CD14-positive monocyte (primary cell): ENCODE results near the gene BMPER. TPM values are rescaled to one million over a fixed set of nuclear protein-coding genes. Genes with fewer than 3 reads are reported as not detected.

Experiments used
- DNase-seq, 3 donors: peaks; one replicate each; pipeline ENCODE4 v3.0.0-alpha.2; 2011 to 2022
- H2AFZ ChIP-seq: 2 replicates; pipeline ENCODE4 v1.6.0; 2012; ENCODE audit warnings: mild to moderate bottlenecking, low read depth, low read length, inconsistent platforms; ENCODE audit not compliant: insufficient read depth, poor library complexity, severe bottlenecking
- H3K27ac ChIP-seq, 2 donors: 1 replicate in 1 of 2; 2 replicates in 1 of 2; pipeline ENCODE4 v1.5.1; 2012 to 2013; ENCODE audit warnings: low read length in 2 of 2, control low read depth in 1 of 2, inconsistent platforms in 1 of 2, low read depth in 1 of 2, mild to moderate bottlenecking in 1 of 2
- H3K27me3 ChIP-seq, 2 donors: one replicate each; pipeline versions ENCODE4 v1.6.0 to v1.6.1; 2011 to 2013; ENCODE audit warnings: low read length in 2 of 2; ENCODE audit not compliant: control insufficient read depth in 2 of 2, insufficient read depth in 2 of 2
- H3K36me3 ChIP-seq, 2 donors: replicated peaks in 1 of 2; 1 replicate in 1 of 2; 2 replicates in 1 of 2; pipeline versions ENCODE4 v1.5.1 to v1.6.1; 2012 to 2013; ENCODE audit warnings: low read length in 2 of 2, control low read depth in 1 of 2, inconsistent platforms in 1 of 2, mild to moderate bottlenecking in 1 of 2; ENCODE audit not compliant: insufficient read depth in 2 of 2, control insufficient read depth in 1 of 2
- H3K4me1 ChIP-seq, 2 donors: 1 replicate in 1 of 2; 2 replicates in 1 of 2; pipeline versions ENCODE4 v1.5.1 to v1.6.1; 2012 to 2013; ENCODE audit warnings: low read length in 2 of 2, control low read depth in 1 of 2, inconsistent platforms in 1 of 2, mild to moderate bottlenecking in 1 of 2, moderate library complexity in 1 of 2; ENCODE audit not compliant: insufficient read depth in 2 of 2, control insufficient read depth in 1 of 2
- H3K4me2 ChIP-seq: replicated peaks from 2 replicates; pipeline ENCODE3; 2012; ENCODE audit warnings: low read length, moderate library complexity, mild to moderate bottlenecking; ENCODE audit not compliant: poor library complexity, severe bottlenecking; ENCODE audit errors: extremely low read depth
- H3K4me3 ChIP-seq, 3 experiments: fragments of 200-600 bp in 1 of 3; sonication (generic) in 1 of 3; replicated peaks in 1 of 3; 1 replicate in 2 of 3; 2 replicates in 1 of 3; pipeline ENCODE4 v1.5.1; 2011 to 2013; ENCODE audit warnings: low read length in 3 of 3, mild to moderate bottlenecking in 3 of 3, control low read depth in 2 of 3, low read depth in 2 of 3, inconsistent platforms in 1 of 3, moderate library complexity in 1 of 3
- H3K79me2 ChIP-seq: 2 replicates; pipeline ENCODE4 v1.6.0; 2012; ENCODE audit warnings: mild to moderate bottlenecking, control low read depth, inconsistent platforms, low read length, moderate library complexity; ENCODE audit not compliant: insufficient read depth
- H3K9ac ChIP-seq: 2 replicates; pipeline ENCODE4 v1.6.0; 2017; ENCODE audit warnings: low read length, mild to moderate bottlenecking; ENCODE audit not compliant: insufficient read depth, poor library complexity, severe bottlenecking
- H3K9me3 ChIP-seq, 2 donors: replicated peaks in 1 of 2; 1 replicate in 1 of 2; 2 replicates in 1 of 2; pipeline versions ENCODE4 v1.5.1 to v1.6.1; 2012 to 2013; ENCODE audit warnings: low read length in 2 of 2, control low read depth in 1 of 2; ENCODE audit not compliant: control insufficient read depth in 1 of 2, insufficient read depth in 1 of 2
- H4K20me1 ChIP-seq: 2 replicates; pipeline ENCODE4 v1.6.0; 2012; ENCODE audit warnings: mild to moderate bottlenecking, low read length, control low read depth, moderate library complexity; ENCODE audit not compliant: insufficient read depth
- H3K27ac Mint-ChIP-seq, 7 donors: one replicate each; pipeline ENCODE4 v1.8.0; 2020; ENCODE audit warnings: mild to moderate bottlenecking in 7 of 7, mixed read lengths in 7 of 7, moderate library complexity in 6 of 7, inconsistent platforms in 2 of 7
- H3K27me3 Mint-ChIP-seq, 3 donors: one replicate each; pipeline ENCODE4 v1.8.0; 2021 to 2022; ENCODE audit warnings: low read depth in 3 of 3, mild to moderate bottlenecking in 3 of 3, mixed read lengths in 3 of 3, moderate library complexity in 3 of 3, inconsistent platforms in 1 of 3
- H3K36me3 Mint-ChIP-seq, 2 donors: one replicate each; pipeline ENCODE4 v1.8.0; 2020; ENCODE audit warnings: mixed read lengths in 2 of 2, inconsistent platforms in 1 of 2, mild to moderate bottlenecking in 1 of 2
- H3K4me1 Mint-ChIP-seq: one replicate; pipeline ENCODE4 v1.8.0; 2020; ENCODE audit warnings: mild to moderate bottlenecking, mixed read lengths
- H3K4me3 Mint-ChIP-seq, 2 donors: one replicate each; pipeline ENCODE4 v1.8.0; 2020; ENCODE audit warnings: mild to moderate bottlenecking in 2 of 2, mixed read lengths in 2 of 2, moderate library complexity in 1 of 2
- H3K9me3 Mint-ChIP-seq, 7 donors: one replicate each; pipeline ENCODE4 v1.8.0; 2020 to 2022; ENCODE audit warnings: mixed read lengths in 7 of 7, mild to moderate bottlenecking in 6 of 7, moderate library complexity in 6 of 7, inconsistent platforms in 2 of 7
- CTCF ChIP-seq: fragments of 200-600 bp; IDR thresholded peaks from one replicate; pipeline ENCODE4 v1.8.0; 2022; ENCODE audit warnings: antibody characterized with exemption, mild to moderate bottlenecking
- WGBS: methylation state at CpG from one replicate; pipeline ENCODE4 v1.1.5; 2013; ENCODE audit warnings: missing lambda C conversion rate; ENCODE audit not compliant: insufficient coverage; 5-methylcytosine and 5-hydroxymethylcytosine counted together
- intact Hi-C, 2 donors: fragments of 100-400 bp; cut with micrococcal nuclease; formaldehyde crosslinking; loops; one replicate each; pipeline versions ENCODE4 v1.15.0 to v1.15.1; 2023
- polyA plus RNA-seq, 3 donors: library from polyadenylated mRNA; depleted of rRNA in 1 of 3; unstranded in 2 of 3; stranded (reverse) in 1 of 3; fragments of 300-500 nt in 2 of 3; fragments of >200 nt in 1 of 3; fragmentation: Illumina TruSeq in 2 of 3; gene quantifications; 1 replicate in 2 of 3; 2 replicates in 1 of 3; pipeline ENCODE4 v1.2.3, GENCODE V29; 2012 to 2021

BMPER gene
- polyA plus RNA-seq, 3 donors: not detected

DNA sequence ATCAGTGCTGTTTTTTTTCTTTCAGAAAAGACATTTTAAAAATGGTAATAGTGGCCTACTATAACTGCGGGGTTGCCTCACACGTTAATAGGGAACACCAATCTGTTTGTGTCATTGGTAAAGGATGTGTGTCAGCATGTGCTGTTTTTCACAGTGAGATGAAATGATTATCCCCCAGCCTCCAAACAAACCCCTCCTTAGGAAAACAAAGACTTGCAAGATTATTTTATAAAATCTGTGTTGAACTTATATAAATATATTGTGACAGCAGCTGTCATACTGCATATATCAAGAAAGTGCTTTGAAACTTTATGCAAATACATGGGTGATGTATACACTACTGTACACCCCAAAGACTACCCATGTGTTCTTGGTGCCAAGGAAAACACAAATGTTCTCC, 125.8 kb downstream of the BMPER start:
- Histone ChIP-seq H3K9me3 (peaks cover 0 to 3% of the 10 kb centered on the region in 2 donors), H4K20me1 (no peaks in the 10 kb centered on the region), H3K9ac (no peak overlapping the region), H3K36me3 (no peaks in the 10 kb centered on the region), H3K27ac (no peak overlapping the region), H3K4me3 (no peak overlapping the region), H3K79me2 (no peaks in the 10 kb centered on the region), H3K4me2 (no peak overlapping the region), H3K27me3 (no peaks in the 10 kb centered on the region), H2AFZ (no peak overlapping the region), H3K4me1 (no peaks in the 10 kb centered on the region)
- Mint-ChIP-seq H3K4me3 (no peak overlapping the region), H3K27ac (no peak overlapping the region), H3K9me3 (peaks cover 1 to 6% (median 4%) of the 10 kb centered on the region in 7 donors), H3K36me3 (no peaks in the 10 kb centered on the region), H3K27me3 (no peaks in the 10 kb centered on the region), H3K4me1 (no peaks in the 10 kb centered on the region)
- no peak for DNase-seq
- intact Hi-C loops: no loop called here
- no CpG with 5 or more reads among the region's 2 CpGs for WGBS
- no peak for TF ChIP-seq CTCF

GRCh38 chr7:34034728-34035127, 129.4 kb downstream of the BMPER start:
- no peak overlapping the region for H3K4me2 ChIP-seq
- no peaks in the 10 kb centered on the region for H3K36me3 ChIP-seq
- WGBS: 100% methylated on average over 1 of the region's 1 CpG
- peaks cover 0 to 3% of the 10 kb centered on the region in 2 donors for H3K9me3 ChIP-seq
- H3K79me2 ChIP-seq: no peaks in the 10 kb centered on the region
- no peaks in the 10 kb centered on the region for H3K36me3 Mint-ChIP-seq
- H3K4me1 Mint-ChIP-seq: no peaks in the 10 kb centered on the region
- peaks cover 0 to 4% (median 0%) of the 10 kb centered on the region in 7 donors for H3K9me3 Mint-ChIP-seq
- no peak overlapping the region for H3K27ac Mint-ChIP-seq
- intact Hi-C loops: no loop called here
- no peak overlapping the region for H3K4me3 ChIP-seq
- H3K4me3 Mint-ChIP-seq: no peak overlapping the region
- H3K27ac ChIP-seq: no peak overlapping the region
- H4K20me1 ChIP-seq: no peaks in the 10 kb centered on the region
- no peak overlapping the region for H2AFZ ChIP-seq
- no peaks in the 10 kb centered on the region for H3K4me1 ChIP-seq
- no peak for DNase-seq
- no peak for TF ChIP-seq CTCF
- peaks cover 0 to 2% (median 0%) of the 10 kb centered on the region in 3 donors for H3K27me3 Mint-ChIP-seq
- H3K27me3 ChIP-seq: no peaks in the 10 kb centered on the region
- no peak overlapping the region for H3K9ac ChIP-seq
